Lower leg skin (tissue), 4 donors: Measurements from ENCODE around the gene ZC3HAV1L. TPM values are rescaled to one million over a fixed set of nuclear protein-coding genes. Genes with fewer than 3 reads are reported as not detected.
A peak's percentile ranks its signal among the peaks of the same experiment; 100 is the strongest.
"Not testable (repeated sequence)": the region's sequence is repeated elsewhere in the genome, so short reads cannot be mapped to it uniquely, and the experiment has no call there.

ENCODE experiments used
- DNase-seq, 2 donors: peaks; one replicate each; pipeline ENCODE4 v3.0.0-alpha.2; 2019; ENCODE audit warnings: low spot score in 2 of 2
- H3K4me3 ChIP-seq: fragments of 200-600 bp; sonication (generic); 2 replicates; pipeline ENCODE4 v1.5.1; 2017; ENCODE audit warnings: mild to moderate bottlenecking, low read depth; ENCODE audit not compliant: poor library complexity, severe bottlenecking
- CTCF ChIP-seq, 3 donors: fragments of 450-650 bp; IDR thresholded peaks; one replicate each; pipeline ENCODE4 v1.5.1; 2016; ENCODE audit warnings: antibody characterized with exemption in 3 of 3, mild to moderate bottlenecking in 3 of 3, moderate library complexity in 2 of 3
- POLR2A ChIP-seq, 2 donors: fragments of 450-650 bp; IDR thresholded peaks; one replicate each; pipeline ENCODE4 v1.6.1; 2016 to 2017; ENCODE audit warnings: antibody characterized with exemption in 2 of 2, mild to moderate bottlenecking in 1 of 2, moderate library complexity in 1 of 2
- WGBS, 2 donors: methylation state at CpG; one replicate each; pipeline ENCODE4 v1.1.5; 2018; 5-methylcytosine and 5-hydroxymethylcytosine counted together
- intact Hi-C: fragments of 100-400 bp; cut with DNase I; formaldehyde crosslinking; loops from one replicate; pipeline ENCODE4 v1.15.0; 2023; ENCODE audit warnings: low total_unique reads
- total RNA-seq, 4 donors: library from RNA; depleted of rRNA; stranded (reverse); fragments of >200 nt; gene quantifications; one replicate each; pipeline ENCODE4 v1.1.0, GENCODE V29; 2016

The ZC3HAV1L gene
- total RNA-seq, 4 donors from 2014 or later = 16.2 to 47.4 (median 30.6) TPM

DNA sequence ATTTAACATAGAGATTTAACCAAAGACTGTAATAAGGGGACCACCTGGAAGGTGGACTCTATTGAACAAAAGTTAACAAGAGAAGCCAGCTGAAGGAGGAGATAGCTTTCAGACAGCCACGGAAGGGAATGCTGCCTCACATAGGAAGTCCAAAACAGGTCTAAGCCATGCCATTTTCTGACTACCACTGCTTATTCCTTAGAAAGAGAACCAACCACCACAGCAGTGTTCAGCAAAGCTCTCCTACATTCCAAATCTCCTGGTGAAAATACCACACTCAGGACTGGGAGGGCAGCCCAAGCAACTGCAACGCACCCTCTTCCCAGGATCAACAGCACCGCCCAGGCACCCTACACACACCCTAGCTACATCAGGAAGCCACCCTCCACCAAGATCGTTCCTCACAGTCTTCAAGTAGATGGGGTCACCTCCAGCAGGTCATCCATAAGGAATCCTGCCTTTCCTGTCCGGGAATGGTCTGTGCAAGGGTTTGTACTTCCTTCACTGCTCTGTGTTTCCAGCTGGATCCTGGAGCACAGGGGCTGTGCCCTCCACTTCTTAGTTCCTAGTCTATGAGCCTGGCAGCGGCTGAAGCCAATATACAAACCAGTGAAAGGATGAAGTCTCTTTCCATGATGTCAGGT lies 57.2 kb downstream of the ZC3HAV1L start:
- DNase-seq = peak in 1 of 2 donors; percentile 60
- H3K4me3 ChIP-seq = no peak overlapping the region
- intact Hi-C loops = no loop called here
- TF ChIP-seq CTCF (IDR thresholded peaks at IDR 0.05) = no peak
- no peak for TF ChIP-seq POLR2A (IDR thresholded peaks at IDR 0.05)
- WGBS, 2 donors = 73 to 76% methylated on average over 6 of the region's 6 CpGs

GRCh38 chr7:138976161-138976560 lies 59.7 kb downstream of the ZC3HAV1L start:
- intact Hi-C loops, H3K4me3 ChIP-seq: not testable (repeated sequence)
- DNase-seq = peak in 1 of 2 donors; percentile 31
- WGBS, 2 donors = 86% methylated on average over 11 of the region's 11 CpGs

Other genes starting within 250 kb of the ZC3HAV1L start
- gene TMEM213, start 238.0 kb downstream of the ZC3HAV1L start, total RNA-seq = 10 to 100 TPM in 1 of 4 donors, 1 to 10 TPM in 3; 2.5 to 13.3 (median 6.5) TPM
- gene ATP6V0A4, start 237.8 kb downstream of the ZC3HAV1L start, total RNA-seq = 10 to 100 TPM in 2 of 4 donors, 1 to 10 TPM in 2; 6.0 to 34.1 (median 19.6) TPM
- 1 to 10 TPM in 2 of 4 donors, under 1 TPM in 2; 0.27 to 2.8 (median 0.78) TPM for gene KIAA1549, start 54.7 kb downstream of the ZC3HAV1L start, total RNA-seq
- gene ZC3HAV1, start 73.7 kb upstream of the ZC3HAV1L start, total RNA-seq = 10 to 100 TPM; 15.4 to 25.8 (median 22.9) TPM
- gene UBN2, start 195.2 kb upstream of the ZC3HAV1L start, total RNA-seq = 10 to 100 TPM; 21.7 to 34.1 (median 22.5) TPM